Sigmoid colon (tissue), 4 donors: ENCODE results near the gene PRPS1L1.

Experiments used
- CTCF ChIP-seq, 4 experiments: fragments of 450-650 bp in 3 of 4; fragments of 200-600 bp in 1 of 4; IDR thresholded peaks; one replicate each; pipeline ENCODE4 v1.5.1; 2016 to 2019; ENCODE audit warnings: antibody characterized with exemption in 4 of 4, mild to moderate bottlenecking in 3 of 4, moderate library complexity in 2 of 4
- EP300 ChIP-seq, 4 donors: sonication (generic); formaldehyde crosslinking; IDR thresholded peaks; one replicate each; pipeline ENCODE4 v1.6.1; 2017; ENCODE audit warnings: antibody characterized with exemption in 4 of 4
- POLR2A ChIP-seq, 2 donors: fragments of 450-650 bp; IDR thresholded peaks; one replicate each; pipeline ENCODE4 v1.6.1; 2016; ENCODE audit warnings: antibody characterized with exemption in 2 of 2, mild to moderate bottlenecking in 2 of 2, moderate library complexity in 2 of 2
- POLR2AphosphoS5 ChIP-seq, 4 donors: sonication (generic); formaldehyde crosslinking; IDR thresholded peaks; one replicate each; pipeline ENCODE4 v1.6.1; 2017; ENCODE audit warnings: antibody characterized with exemption in 4 of 4

DNA sequence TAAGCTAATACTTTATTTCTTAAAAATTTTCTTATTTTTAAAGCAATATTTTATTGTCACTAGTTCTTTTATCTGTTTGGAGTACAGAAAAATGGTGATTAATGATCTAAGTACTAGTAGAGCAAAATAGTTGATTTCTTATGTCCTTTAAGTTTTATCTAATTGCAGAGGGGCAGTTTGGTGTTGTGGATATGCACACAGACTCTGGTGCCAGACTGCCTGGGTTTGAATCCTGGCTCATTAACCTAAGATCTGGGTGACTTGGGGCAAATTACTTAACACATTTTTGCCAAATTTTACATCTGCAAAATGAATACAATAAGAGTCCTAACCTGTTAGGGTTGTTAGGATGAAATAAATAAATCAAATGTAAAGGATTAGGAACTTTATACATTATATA lies 10.7 kb upstream of the PRPS1L1 start:
- no peak for TF ChIP-seq CTCF (IDR thresholded peaks at IDR 0.05)
- no peak for TF ChIP-seq POLR2A (IDR thresholded peaks at IDR 0.05)
- TF ChIP-seq POLR2AphosphoS5 (IDR thresholded peaks at IDR 0.05) = no peak
- no peak for TF ChIP-seq EP300 (IDR thresholded peaks at IDR 0.05)
